ENCODE results near the gene MARVELD1. TPM values are rescaled to one million over a fixed set of nuclear protein-coding genes. Genes with fewer than 3 reads are reported as not detected.

Gene MARVELD1
- total RNA-seq, 1 donor: 64.3 TPM

DNA sequence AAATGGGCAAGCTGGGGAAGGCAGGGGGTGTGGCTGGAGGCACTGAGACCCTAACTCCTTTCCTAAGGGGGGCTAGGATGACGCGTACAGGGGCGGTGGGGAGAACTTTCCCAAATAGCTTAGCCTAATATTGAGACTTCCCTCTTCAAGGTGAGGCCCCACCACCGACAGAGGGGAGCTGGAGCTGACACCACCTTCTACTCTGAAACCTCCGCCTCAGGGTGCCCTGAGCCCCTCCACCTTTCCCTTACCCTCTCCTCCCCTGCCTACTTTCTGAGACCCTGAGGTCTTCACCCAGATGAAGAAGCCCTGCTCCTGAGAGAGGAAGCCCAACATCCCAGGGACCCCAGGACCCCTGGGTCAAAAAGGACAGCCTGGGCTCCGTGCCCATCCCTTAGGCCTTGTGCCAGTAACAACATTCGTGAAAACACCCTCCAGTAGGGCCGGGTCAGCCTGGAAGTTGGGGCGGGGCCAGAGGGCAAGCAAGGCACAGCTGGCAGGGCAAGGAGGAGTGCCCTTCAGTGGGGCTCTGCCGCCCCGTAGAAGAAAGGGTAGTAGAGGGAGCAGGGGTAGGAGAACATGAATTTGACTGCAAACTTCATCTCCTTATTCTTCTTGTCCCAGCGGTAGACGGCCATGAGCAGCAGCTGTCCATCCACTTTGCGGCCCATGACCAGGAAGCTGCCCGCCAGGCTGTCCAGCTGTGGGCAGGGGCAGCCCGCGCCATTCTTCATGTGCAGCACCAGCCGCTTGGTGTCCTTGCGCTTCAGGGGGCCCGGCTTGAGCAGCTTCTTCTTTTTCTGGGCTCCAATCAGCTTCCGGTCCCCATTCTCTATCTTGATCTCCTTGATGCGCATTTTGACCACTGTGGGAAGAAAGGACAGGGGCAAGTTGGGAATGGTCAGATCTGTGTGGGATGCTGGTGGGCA is 53.7 kb downstream of the MARVELD1 start:
- TF ChIP-seq, protein P1, sequence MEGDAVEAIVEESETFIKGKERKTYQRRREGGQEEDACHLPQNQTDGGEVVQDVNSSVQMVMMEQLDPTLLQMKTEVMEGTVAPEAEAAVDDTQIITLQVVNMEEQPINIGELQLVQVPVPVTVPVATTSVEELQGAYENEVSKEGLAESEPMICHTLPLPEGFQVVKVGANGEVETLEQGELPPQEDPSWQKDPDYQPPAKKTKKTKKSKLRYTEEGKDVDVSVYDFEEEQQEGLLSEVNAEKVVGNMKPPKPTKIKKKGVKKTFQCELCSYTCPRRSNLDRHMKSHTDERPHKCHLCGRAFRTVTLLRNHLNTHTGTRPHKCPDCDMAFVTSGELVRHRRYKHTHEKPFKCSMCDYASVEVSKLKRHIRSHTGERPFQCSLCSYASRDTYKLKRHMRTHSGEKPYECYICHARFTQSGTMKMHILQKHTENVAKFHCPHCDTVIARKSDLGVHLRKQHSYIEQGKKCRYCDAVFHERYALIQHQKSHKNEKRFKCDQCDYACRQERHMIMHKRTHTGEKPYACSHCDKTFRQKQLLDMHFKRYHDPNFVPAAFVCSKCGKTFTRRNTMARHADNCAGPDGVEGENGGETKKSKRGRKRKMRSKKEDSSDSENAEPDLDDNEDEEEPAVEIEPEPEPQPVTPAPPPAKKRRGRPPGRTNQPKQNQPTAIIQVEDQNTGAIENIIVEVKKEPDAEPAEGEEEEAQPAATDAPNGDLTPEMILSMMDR (IDR thresholded peaks at IDR 0.05; ENCODE audit: insufficient read depth, low read length): no peak
- no peak for DNase-seq (ENCODE audit: low read depth)
- H3K4me3 ChIP-seq (ENCODE audit: low read depth, low read length): no peak overlapping the region

Other genes with a start within 250 kb of the MARVELD1 start
- 50.9 and 81.1 TPM in 2 replicates for gene MMS19, start 215.3 kb upstream of the MARVELD1 start, total RNA-seq (ENCODE audit: low replicate concordance)
- 22.1 and 35.2 TPM in 2 replicates for gene UBTD1, start 214.8 kb upstream of the MARVELD1 start, total RNA-seq (ENCODE audit: low replicate concordance)
- gene ANKRD2, start 141.0 kb upstream of the MARVELD1 start, total RNA-seq (ENCODE audit: low replicate concordance): 0.27 and 0.57 TPM in 2 replicates
- gene HOGA1, start 129.3 kb upstream of the MARVELD1 start, total RNA-seq (ENCODE audit: low replicate concordance): 0.08 and 0.72 TPM in 2 replicates
- gene C10orf62, start 124.0 kb upstream of the MARVELD1 start, total RNA-seq (ENCODE audit: low replicate concordance): not detected in 2 replicates
- 6.5 and 10.1 TPM in 2 replicates for gene MORN4, start 80.2 kb upstream of the MARVELD1 start, total RNA-seq (ENCODE audit: low replicate concordance)
- 10.1 and 22.3 TPM in 2 replicates for gene PI4K2A, start 73.1 kb upstream of the MARVELD1 start, total RNA-seq (ENCODE audit: low replicate concordance)
- gene AVPI1, start 26.5 kb upstream of the MARVELD1 start, total RNA-seq (ENCODE audit: low replicate concordance): 20.2 TPM in 2 replicates
- gene ZFYVE27, start 23.4 kb downstream of the MARVELD1 start, total RNA-seq (ENCODE audit: low replicate concordance): 14.1 and 20.4 TPM in 2 replicates
- not detected in 2 replicates for gene SFRP5, start 58.3 kb downstream of the MARVELD1 start, total RNA-seq (ENCODE audit: low replicate concordance)
- gene GOLGA7B, start 136.1 kb downstream of the MARVELD1 start, total RNA-seq (ENCODE audit: low replicate concordance): not detected in 2 replicates